ENCODE results near the gene C1orf185.
"Not testable (repeated sequence)": the region's sequence is repeated elsewhere in the genome, so short reads cannot be mapped to it uniquely, and the experiment has no call there.

Gene C1orf185

GRCh38 chr1:51137696-51138095 is 35.7 kb downstream of the C1orf185 start:
- not testable (repeated sequence) for DNase-seq (ENCODE audit: low spot score)

- no peak for DNase-seq (ENCODE audit: low spot score)
These were observed 37.4 kb downstream of the C1orf185 start for GRCh38 chr1:51139474-51139873.

- DNase-seq (ENCODE audit: low spot score) = no peak
These were observed 45.4 kb downstream of the C1orf185 start for GRCh38 chr1:51147394-51147793.

DNA sequence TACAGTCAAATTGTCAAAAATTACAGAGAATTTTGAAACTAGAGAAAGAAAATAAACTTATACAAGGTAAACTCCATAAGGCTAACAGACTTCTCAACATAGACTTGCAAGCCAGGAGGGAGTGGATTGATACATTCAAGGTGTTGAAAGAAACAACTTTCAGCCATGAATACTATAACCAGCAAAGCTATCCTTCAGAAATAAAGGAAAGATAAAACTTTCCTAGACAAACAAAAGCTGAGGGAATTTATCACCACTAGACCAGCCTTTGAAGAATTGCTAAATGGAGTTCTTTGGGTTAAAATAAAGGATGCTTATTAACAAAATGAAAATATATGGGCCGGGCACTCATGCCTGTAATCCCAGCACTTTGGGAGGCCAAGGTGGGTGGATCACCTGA is 52.7 kb downstream of the C1orf185 start:
- DNase-seq (ENCODE audit: low spot score) = no peak

GRCh38 chr1:51156752-51157151 is 54.7 kb downstream of the C1orf185 start:
- no peak for DNase-seq (ENCODE audit: low spot score)

DNA sequence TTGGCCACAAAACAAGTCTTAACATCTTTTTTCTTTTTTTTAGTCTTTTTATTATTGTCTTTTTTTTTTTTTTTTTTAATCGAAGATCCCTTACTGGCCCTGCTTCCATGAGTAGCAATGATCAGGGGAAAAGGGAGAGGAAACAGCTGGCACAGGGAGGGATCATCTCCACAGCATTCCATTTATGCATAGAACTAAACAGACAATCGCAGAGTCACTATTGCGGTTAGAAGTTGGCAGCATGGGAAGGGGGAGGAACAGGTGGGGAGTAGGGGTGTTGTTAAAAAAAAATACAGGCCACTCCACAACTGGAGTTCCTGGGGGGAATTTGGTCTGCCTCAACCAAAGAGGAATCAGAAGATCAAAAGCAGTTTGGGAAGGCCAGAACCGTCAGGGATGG is 55.4 kb downstream of the C1orf185 start:
- DNase-seq (ENCODE audit: low spot score) = no peak

DNA sequence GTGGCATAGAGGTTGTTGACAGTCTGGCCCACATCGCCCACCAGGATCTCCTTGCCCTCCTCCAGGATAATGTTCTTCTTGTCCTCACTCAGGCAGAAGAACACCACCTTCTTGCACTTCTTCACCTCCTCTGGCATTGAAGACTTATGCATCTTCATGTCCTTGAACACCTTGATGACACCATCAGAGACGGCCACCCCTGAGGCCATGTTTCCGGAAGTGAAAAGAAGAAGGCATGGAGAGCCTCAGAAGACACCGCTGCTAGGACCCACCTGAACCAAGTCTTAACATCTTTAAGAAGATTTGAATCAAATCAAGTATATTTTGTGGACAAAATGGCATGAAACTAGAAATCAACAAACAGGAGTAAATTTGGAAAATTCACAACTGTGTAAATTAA is 56.2 kb downstream of the C1orf185 start:
- no peak for DNase-seq (ENCODE audit: low spot score)

GRCh38 chr1:51162560-51162959 is 60.5 kb downstream of the C1orf185 start:
- DNase-seq (ENCODE audit: low spot score) = not testable (repeated sequence)

GRCh38 chr1:51165540-51165939 is 63.5 kb downstream of the C1orf185 start:
- DNase-seq (ENCODE audit: low spot score) = no peak

- DNase-seq (ENCODE audit: low spot score) = no peak
These were observed 66.3 kb downstream of the C1orf185 start for GRCh38 chr1:51168266-51168845.

- no peak for DNase-seq (ENCODE audit: low spot score)
These were observed 66.9 kb downstream of the C1orf185 start for GRCh38 chr1:51168936-51169335.

GRCh38 chr1:51170342-51170741 is 68.3 kb downstream of the C1orf185 start:
- DNase-seq (ENCODE audit: low spot score) = no peak

- DNase-seq (ENCODE audit: low spot score) = no peak
These were observed 70.8 kb downstream of the C1orf185 start for GRCh38 chr1:51172811-51173210.

DNA sequence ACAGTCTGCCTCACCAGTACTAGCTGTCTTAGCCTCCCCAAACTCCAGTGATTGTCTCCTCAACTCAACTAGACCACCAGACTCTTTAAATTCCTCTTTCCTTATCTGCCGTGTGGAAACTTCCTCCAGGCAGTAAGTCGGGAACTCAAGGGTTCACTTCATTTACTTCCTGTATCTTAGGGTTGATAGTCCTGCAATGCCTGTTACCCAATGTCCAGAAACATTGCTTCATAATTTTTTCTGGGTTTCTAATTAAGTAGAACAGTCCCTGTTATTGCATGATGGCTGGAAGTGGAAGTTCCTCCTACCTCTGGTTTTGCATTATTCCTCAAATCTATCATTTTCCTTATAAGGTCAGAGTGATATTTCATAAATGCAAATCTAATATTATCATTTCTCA is 73.2 kb downstream of the C1orf185 start:
- no peak for DNase-seq (ENCODE audit: low spot score)

DNA sequence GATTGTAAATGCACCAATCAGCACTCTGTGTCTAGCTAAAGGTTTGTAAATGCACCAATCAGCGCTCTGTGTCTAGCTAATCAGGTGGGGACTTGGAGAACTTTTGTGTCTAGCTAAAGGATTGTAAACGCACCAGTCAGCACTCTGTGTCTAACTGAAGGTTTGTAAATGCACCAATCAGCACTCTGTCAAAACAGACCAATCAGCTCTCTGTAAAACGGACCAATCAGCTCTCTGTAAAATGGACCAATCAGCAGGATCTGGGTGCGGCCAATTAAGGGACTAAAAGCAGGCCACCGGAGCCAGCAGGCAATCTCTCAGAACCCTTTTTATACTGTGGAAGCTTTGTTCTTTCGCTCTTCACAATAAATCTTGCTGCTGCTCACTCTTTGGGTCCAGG is 76.0 kb downstream of the C1orf185 start:
- not testable (repeated sequence) for DNase-seq (ENCODE audit: low spot score)

DNA sequence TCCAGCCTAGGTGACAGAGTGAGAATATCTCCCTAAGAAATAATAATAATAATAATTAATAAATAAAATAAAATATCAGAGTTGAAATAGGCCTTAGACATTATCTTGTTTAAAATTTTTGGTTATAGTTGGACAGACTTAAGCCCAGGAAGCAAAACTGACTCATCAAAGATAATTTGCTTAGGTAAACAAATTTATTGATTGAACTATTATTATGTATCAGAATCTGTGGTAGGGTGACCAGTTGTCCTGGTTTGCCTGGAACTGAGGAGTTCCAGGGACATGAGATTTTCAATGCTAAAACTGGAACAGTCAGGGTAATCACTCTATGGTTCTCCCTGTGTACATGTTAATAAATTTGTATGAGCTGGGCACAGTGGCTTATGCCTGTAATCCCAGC is 86.2 kb downstream of the C1orf185 start:
- no peak for DNase-seq (ENCODE audit: low spot score)

- peak; percentile 82 for DNase-seq (ENCODE audit: low spot score)
These were observed 87.5 kb downstream of the C1orf185 start for GRCh38 chr1:51189421-51190073.

- no peak for DNase-seq (ENCODE audit: low spot score)
These were observed 88.9 kb downstream of the C1orf185 start for GRCh38 chr1:51190961-51191360.

GRCh38 chr1:51192213-51192843 is 90.3 kb downstream of the C1orf185 start:
- peak; percentile 81 for DNase-seq (ENCODE audit: low spot score)

- no peak for DNase-seq (ENCODE audit: low spot score)
These were observed 91.5 kb downstream of the C1orf185 start for GRCh38 chr1:51193564-51193963.
